GM12872 (cell line): ENCODE data around the gene WWC2.

Source experiments
- TF ChIP-seq, protein P1 (sequence below): IDR thresholded peaks from 3 replicates; pipeline ENCODE4 v1.5.1; 2011; ENCODE audit warnings: low read depth, mild to moderate bottlenecking, low read length, moderate library complexity; ENCODE audit not compliant: insufficient read depth

The WWC2 gene

GRCh38 chr4:183354219-183354618, 255.2 kb downstream of the WWC2 start:
- TF ChIP-seq, protein P1, sequence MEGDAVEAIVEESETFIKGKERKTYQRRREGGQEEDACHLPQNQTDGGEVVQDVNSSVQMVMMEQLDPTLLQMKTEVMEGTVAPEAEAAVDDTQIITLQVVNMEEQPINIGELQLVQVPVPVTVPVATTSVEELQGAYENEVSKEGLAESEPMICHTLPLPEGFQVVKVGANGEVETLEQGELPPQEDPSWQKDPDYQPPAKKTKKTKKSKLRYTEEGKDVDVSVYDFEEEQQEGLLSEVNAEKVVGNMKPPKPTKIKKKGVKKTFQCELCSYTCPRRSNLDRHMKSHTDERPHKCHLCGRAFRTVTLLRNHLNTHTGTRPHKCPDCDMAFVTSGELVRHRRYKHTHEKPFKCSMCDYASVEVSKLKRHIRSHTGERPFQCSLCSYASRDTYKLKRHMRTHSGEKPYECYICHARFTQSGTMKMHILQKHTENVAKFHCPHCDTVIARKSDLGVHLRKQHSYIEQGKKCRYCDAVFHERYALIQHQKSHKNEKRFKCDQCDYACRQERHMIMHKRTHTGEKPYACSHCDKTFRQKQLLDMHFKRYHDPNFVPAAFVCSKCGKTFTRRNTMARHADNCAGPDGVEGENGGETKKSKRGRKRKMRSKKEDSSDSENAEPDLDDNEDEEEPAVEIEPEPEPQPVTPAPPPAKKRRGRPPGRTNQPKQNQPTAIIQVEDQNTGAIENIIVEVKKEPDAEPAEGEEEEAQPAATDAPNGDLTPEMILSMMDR = no peak

- TF ChIP-seq, protein P1 = no peak
Observed at GRCh38 chr4:183355405-183355804, 256.3 kb downstream of the WWC2 start.

DNA sequence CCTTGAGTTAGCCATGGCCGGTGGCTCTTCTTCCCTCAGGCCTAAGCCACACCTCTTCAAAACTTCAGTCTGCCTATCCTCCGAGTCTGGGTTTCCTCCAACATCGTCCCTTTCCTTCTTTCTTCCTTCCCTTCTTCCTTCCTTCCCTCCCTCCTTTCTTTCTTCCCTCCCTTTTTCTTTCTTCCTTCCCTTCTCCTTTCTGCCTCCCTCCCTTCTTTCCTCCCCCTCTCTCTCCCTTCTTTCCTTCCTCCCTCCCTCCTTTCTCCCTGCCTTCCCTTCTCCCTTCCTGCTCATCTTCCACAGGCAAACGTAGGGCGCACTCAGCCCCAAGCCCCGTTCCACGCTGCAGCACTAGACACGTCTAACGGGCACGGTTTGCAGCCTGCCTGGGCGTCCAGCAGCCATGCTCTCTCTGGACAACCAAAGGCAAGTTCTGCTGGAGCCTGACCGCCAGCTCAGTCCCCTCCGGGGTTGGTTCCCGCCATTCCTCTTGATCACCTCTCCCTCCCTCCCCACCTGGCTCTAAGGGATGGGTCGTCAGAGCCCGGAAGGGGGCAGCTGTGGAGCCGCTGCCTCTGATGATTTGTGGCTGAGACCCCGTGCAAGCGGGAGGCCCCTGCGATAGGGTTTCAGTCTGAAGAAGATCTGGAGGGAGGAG, 257.2 kb downstream of the WWC2 start:
- TF ChIP-seq, protein P1 = no peak

DNA sequence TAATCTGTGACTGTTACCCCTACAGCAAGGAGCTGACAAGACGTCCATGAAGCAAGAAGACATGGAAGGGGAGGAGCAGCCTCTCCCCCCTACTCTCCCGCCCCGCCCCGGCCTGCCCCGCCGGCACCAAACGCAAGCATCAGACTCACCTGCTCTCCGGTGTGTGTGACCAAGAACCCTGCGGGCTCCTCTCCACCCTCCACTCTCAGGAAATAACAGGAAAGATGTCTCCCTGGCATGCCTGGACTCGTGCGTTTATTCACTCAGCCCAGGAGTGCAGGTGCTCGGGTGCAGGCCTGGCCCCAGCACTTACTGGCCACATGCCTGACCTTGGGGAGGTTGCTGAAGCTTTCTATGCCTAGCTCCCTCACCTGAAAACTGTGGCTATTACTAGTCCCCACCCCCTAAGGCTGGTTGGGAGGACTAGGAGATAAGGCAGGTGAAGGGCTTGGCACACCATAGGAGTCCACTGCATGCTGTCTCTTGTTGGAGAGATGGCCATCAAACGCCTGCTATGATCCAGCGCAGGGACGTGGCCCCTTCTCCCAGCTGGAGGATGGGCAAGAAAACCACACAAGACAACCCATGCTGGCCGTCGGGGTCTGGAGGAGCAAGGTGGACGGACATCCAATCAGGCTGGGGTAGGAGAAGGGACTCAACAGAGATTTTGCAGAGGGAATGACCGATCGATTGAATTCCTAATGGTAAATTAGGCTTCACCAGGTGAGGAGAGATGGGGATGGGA, 258.0 kb downstream of the WWC2 start:
- TF ChIP-seq, protein P1 = no peak

DNA sequence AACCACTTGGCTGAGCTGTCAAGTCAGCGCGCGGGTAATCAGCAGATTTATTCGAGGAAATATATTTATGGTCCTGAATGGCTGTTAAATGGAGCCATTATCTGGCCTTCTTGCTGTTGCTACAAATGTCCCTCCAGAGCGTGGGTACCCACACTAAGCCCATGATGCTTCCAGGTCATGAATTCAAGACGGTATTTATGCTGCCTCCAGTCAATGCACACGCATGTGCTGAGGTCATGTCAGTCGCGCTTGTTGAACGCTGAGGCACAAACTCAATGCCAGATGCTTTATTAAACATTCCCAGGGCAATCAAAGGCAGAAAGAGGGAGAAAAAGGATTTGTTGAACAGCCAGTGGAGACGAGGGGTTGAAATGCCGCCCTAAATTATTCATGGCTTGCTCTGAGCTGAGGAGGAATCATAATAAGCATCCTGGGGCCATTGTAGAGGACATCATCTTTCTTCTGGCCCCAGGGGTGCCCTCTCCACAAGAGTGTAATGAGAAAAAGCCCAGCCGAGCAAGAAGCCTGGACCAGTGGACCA, 259.2 kb downstream of the WWC2 start:
- TF ChIP-seq, protein P1 = no peak

- TF ChIP-seq, protein P1 = no peak
Observed at GRCh38 chr4:183360161-183360919, 261.3 kb downstream of the WWC2 start.

DNA sequence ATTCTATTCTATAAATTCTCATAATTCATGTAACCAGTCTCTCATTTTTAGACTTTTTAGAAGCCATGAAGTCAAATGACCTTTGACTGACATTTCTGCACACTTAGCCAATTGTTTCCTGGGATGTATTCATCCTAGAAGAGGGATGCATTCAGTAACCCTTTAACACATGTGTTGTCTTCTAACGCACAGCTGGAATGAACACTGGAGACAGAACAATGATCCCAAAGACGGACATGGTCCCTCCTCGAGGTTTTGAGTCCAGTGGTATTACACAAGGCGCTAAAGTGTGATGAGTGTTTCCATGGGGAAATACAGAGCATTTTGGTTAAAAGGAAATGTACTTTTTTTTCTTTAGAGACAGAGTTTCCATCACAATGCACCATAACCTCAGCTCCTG, 263.0 kb downstream of the WWC2 start:
- TF ChIP-seq, protein P1 = no peak
